KMS-11 (cell line): ENCODE results near the gene RBBP4.

Source experiments
- H2AFZ ChIP-seq: fragments of 200-600 bp; sonication (generic); 2 replicates; pipeline ENCODE4 v1.6.1; 2016; ENCODE audit warnings: antibody characterized with exemption, mixed run types, low read depth
- H3K27ac ChIP-seq: fragments of 200-600 bp; sonication (generic); 2 replicates; pipeline ENCODE4 v1.6.1; 2016; ENCODE audit warnings: mild to moderate bottlenecking, mixed run types
- H3K27me3 ChIP-seq: fragments of 200-600 bp; sonication (generic); 2 replicates; pipeline ENCODE4 v1.6.1; 2017; ENCODE audit warnings: mild to moderate bottlenecking, low read depth, mixed run types, moderate library complexity; ENCODE audit not compliant: insufficient read depth
- H3K36me3 ChIP-seq: fragments of 200-600 bp; sonication (generic); 2 replicates; pipeline ENCODE4 v1.6.1; 2017; ENCODE audit warnings: mild to moderate bottlenecking, mixed run types; ENCODE audit not compliant: insufficient read depth
- H3K4me1 ChIP-seq: fragments of 200-600 bp; sonication (generic); 2 replicates; pipeline ENCODE4 v1.6.1; 2016; ENCODE audit warnings: mild to moderate bottlenecking, low read depth, mixed run types; ENCODE audit not compliant: poor library complexity, severe bottlenecking
- H3K4me2 ChIP-seq: fragments of 200-600 bp; sonication (generic); 2 replicates; pipeline ENCODE4 v1.7.0; 2016; ENCODE audit warnings: mild to moderate bottlenecking, mixed run types
- H3K4me3 ChIP-seq: fragments of 200-600 bp; sonication (generic); IDR thresholded peaks from 2 replicates; pipeline ENCODE4 v1.6.1; 2017; ENCODE audit warnings: low read depth, low read length, mixed read lengths; ENCODE audit not compliant: insufficient read depth
- H3K79me2 ChIP-seq: fragments of 200-600 bp; sonication (generic); 2 replicates; pipeline ENCODE4 v1.6.1; 2016; ENCODE audit warnings: low read depth, mixed run types; ENCODE audit not compliant: insufficient read depth
- H3K9ac ChIP-seq: fragments of 200-600 bp; sonication (generic); 2 replicates; pipeline ENCODE4 v1.6.1; 2016; ENCODE audit warnings: mild to moderate bottlenecking, mixed run types
- H4K20me1 ChIP-seq: fragments of 200-600 bp; sonication (generic); 2 replicates; pipeline ENCODE4 v1.6.1; 2016; ENCODE audit warnings: mild to moderate bottlenecking, mixed run types; ENCODE audit not compliant: insufficient read depth
- TF ChIP-seq, protein P1 (sequence below): fragments of 200-600 bp; sonication (generic); conservative IDR thresholded peaks from 2 replicates; pipeline ENCODE4 v1.6.1; 2017; ENCODE audit warnings: low read depth, mild to moderate bottlenecking, antibody characterized with exemption, low read length, moderate library complexity, mixed read lengths

Gene RBBP4

DNA sequence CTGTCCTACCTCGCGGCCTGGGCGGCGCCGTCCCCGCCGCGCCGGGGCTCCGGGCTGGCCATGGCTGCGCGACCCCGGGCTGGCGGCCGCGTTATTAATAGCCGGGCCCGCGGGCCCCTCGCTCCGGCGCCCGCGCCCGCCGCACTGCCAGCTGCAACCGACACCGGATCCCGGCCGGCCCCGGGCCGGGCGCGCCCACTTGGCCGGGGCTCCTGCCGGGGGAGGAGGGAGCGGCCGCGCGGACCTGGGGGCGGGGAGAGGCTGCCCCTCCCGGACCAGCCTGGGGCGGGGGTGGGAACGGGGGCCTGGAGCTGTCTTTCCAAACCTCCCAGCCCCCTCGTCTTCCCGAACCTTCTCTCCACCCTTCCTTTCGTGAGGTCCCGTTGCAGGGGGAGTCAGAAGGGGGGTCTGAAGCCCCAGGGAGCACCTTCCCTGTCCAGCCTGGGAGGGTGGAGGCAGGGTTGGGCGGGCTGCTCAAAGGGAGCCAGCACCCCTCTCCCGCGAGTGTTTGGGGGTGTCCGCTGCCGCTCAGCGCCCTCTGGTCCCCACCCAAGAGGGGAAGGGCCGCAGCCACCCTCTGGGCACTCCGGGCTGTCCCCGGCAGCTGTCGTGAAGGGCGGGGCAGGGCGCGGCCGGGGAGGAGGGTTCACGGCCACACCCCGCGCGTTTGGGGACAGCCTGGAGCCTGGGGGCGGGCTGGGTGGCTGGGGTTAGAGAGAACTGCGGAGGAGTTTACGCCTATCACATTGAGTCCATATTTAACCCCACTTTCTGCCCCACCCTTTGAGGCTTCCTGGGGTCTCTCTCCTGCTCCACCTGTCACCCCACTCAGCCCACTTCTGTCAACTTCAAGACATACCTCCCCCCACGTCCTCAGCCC is 51.8 kb downstream of the RBBP4 start, which contains the start of gene SYNC:
Gene SYNC (minus strand): TSS at position 172 of the 880 bp plus-strand sequence. CDS start 110 bp downstream, at position 62.
- peak within 1 kb of the TSS; percentile 1; the same call in 1 of the 2 replicates for H3K9ac ChIP-seq
- no peak within 1 kb of the TSS for H3K4me3 ChIP-seq
- H3K27ac ChIP-seq, result no peak within 1 kb of the TSS
- H4K20me1 ChIP-seq, result no peaks in the 10 kb centered on the region
- H3K4me1 ChIP-seq, result no peaks in the 10 kb centered on the region
- H3K27me3 ChIP-seq, result no peaks in the 10 kb centered on the region
- no peaks in the 10 kb centered on the region for H3K79me2 ChIP-seq
- H3K36me3 ChIP-seq, result no peaks in the 10 kb centered on the region
- H2AFZ ChIP-seq, result peak within 1 kb of the TSS; percentile 60
- peak within 1 kb of the TSS; percentile 31; the same call in 1 of the 2 replicates for H3K4me2 ChIP-seq
- TF ChIP-seq, protein P1, sequence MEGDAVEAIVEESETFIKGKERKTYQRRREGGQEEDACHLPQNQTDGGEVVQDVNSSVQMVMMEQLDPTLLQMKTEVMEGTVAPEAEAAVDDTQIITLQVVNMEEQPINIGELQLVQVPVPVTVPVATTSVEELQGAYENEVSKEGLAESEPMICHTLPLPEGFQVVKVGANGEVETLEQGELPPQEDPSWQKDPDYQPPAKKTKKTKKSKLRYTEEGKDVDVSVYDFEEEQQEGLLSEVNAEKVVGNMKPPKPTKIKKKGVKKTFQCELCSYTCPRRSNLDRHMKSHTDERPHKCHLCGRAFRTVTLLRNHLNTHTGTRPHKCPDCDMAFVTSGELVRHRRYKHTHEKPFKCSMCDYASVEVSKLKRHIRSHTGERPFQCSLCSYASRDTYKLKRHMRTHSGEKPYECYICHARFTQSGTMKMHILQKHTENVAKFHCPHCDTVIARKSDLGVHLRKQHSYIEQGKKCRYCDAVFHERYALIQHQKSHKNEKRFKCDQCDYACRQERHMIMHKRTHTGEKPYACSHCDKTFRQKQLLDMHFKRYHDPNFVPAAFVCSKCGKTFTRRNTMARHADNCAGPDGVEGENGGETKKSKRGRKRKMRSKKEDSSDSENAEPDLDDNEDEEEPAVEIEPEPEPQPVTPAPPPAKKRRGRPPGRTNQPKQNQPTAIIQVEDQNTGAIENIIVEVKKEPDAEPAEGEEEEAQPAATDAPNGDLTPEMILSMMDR, result no peak

DNA sequence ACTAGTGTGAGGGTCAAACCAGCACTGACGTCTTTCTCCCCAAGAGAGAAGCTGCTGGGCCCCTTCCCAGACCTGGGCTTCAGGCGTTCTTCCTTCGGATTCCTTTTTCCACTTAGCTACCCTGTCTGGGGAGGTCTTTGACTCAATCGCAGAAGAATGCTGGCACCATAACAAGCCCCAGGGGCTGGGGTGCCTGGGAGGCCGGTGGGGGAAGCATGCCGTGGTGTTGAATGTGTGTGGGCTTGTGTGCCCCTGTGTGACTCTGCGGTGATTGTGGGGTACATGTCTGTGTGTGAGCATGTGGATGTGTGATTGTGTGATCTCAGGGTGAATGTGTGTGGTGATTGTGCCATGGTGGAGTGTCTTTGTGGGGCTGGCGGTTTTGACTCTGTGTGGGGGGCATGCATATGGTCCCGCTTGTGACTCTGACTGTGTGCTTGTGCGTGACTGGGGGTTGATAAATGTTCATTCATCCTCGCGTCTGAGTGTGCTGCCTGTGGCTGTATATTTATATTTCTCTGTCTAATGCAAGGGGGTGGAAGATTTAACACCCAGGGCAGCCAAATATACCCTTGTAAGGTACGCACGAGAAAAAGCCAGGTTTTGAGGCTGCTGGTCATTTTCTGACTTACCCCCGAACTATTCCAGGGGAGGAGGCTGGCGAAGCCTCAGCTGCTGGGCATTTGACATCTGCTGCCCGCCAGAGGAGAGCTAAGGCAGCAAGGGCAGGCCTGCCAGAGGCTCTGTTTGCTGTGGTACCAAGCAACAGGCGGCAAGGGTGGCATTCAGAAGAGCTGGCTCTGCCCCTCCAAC is 52.7 kb downstream of the RBBP4 start:
- no peaks in the 10 kb centered on the region for H3K79me2 ChIP-seq
- no peaks in the 10 kb centered on the region for H4K20me1 ChIP-seq
- peak overlapping the region; percentile 31; the same call in 1 of the 2 replicates for H3K4me2 ChIP-seq
- no peaks in the 10 kb centered on the region for H3K4me1 ChIP-seq
- H3K4me3 ChIP-seq, result no peak overlapping the region
- H3K27me3 ChIP-seq, result no peaks in the 10 kb centered on the region
- H2AFZ ChIP-seq, result peak overlapping the region; percentile 60; the same call in 1 of the 2 replicates
- TF ChIP-seq, protein P1, result no peak
- H3K27ac ChIP-seq, result no peak overlapping the region
- no peak overlapping the region for H3K9ac ChIP-seq
- no peaks in the 10 kb centered on the region for H3K36me3 ChIP-seq

DNA sequence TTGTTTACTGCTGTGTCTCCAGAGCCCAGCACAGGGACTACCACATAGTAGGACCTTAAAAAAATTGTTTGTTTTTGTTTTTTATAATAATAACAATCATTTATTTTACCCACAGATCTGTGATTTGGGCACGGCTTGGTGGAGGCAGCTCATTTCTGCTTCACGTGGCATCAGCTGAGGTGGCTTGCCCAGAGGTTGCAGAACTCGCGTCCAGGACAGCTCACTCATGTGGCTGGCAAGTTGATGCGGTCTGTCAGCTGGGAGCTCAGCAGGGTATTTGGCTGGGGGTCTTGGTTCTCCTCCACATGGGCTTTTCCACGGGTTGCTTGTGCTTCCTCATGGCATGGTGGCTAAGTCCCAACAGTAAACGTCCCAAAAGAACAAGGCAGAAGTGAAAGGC is 54.5 kb downstream of the RBBP4 start:
- H3K27ac ChIP-seq, result no peak overlapping the region
- TF ChIP-seq, protein P1, result no peak

DNA sequence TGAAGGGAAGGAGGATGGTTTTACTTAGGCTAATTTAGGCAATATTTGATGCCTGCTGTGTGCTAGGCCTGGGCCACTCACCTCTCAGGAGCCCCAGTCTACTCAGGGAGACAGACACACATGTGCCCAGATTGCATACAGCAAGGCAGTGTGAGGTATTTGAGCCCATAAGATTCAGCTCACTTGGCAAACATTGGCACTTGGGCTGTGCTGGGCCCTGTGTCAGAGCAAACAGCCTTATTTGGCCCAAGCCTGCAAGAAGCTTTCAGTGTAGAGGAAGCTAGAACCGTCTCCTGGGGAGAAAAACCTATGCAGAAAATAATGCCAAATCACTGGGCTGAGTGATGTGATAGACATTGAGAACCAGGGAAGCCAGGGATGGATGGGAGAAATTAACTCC is 55.5 kb downstream of the RBBP4 start:
- Histone ChIP-seq H2AFZ (no peak overlapping the region), H3K79me2 (no peaks in the 10 kb centered on the region), H3K4me3 (no peak overlapping the region), H3K27me3 (no peaks in the 10 kb centered on the region), H3K9ac (no peak overlapping the region), H3K4me2 (no peak overlapping the region), H3K36me3 (no peaks in the 10 kb centered on the region), H3K4me1 (no peaks in the 10 kb centered on the region), H4K20me1 (no peaks in the 10 kb centered on the region), H3K27ac (no peak overlapping the region)
- TF ChIP-seq, protein P1, result no peak

More for the DNA sequence above, 54.5 kb downstream of the RBBP4 start:
- no peaks in the 10 kb centered on the region for H3K36me3 ChIP-seq
- no peaks in the 10 kb centered on the region for H3K27me3 ChIP-seq
- H3K9ac ChIP-seq, result no peak overlapping the region
- H3K4me2 ChIP-seq, result no peak overlapping the region
- H3K4me3 ChIP-seq, result no peak overlapping the region
- H3K4me1 ChIP-seq, result no peaks in the 10 kb centered on the region
- H2AFZ ChIP-seq, result no peak overlapping the region
- H3K79me2 ChIP-seq, result no peaks in the 10 kb centered on the region
- no peaks in the 10 kb centered on the region for H4K20me1 ChIP-seq
